LNCAP (cell line): ENCODE measurements around the gene PIH1D2.

ENCODE experiments used
- CTCF ChIP-seq: fragments of 450-650 bp; IDR thresholded peaks from 2 replicates; pipeline ENCODE4 v1.5.1; 2017; ENCODE audit warnings: mild to moderate bottlenecking

Gene PIH1D2

GRCh38 chr11:112044961-112045360, 28.9 kb downstream of the PIH1D2 start:
- no peak for TF ChIP-seq CTCF

- TF ChIP-seq CTCF, result no peak
These were observed 30.9 kb downstream of the PIH1D2 start for GRCh38 chr11:112042961-112043304.

GRCh38 chr11:112042161-112042960, 31.5 kb downstream of the PIH1D2 start:
- TF ChIP-seq CTCF, result no peak

GRCh38 chr11:112037527-112037926, 36.3 kb downstream of the PIH1D2 start:
- TF ChIP-seq CTCF, result no peak

GRCh38 chr11:112033902-112034301, 39.9 kb downstream of the PIH1D2 start:
- no peak for TF ChIP-seq CTCF

- TF ChIP-seq CTCF, result no peak
These were observed 44.4 kb downstream of the PIH1D2 start for GRCh38 chr11:112029460-112029859.

- TF ChIP-seq CTCF, result no peak
These were observed 48.1 kb downstream of the PIH1D2 start for GRCh38 chr11:112025707-112026106.
